ENCODE results near the gene AHCYL1.
A peak's percentile ranks its signal among the peaks of the same experiment; 100 is the strongest.
"Not testable (repeated sequence)": the region's sequence is repeated elsewhere in the genome, so short reads cannot be mapped to it uniquely, and the experiment has no call there.

The AHCYL1 gene

DNA sequence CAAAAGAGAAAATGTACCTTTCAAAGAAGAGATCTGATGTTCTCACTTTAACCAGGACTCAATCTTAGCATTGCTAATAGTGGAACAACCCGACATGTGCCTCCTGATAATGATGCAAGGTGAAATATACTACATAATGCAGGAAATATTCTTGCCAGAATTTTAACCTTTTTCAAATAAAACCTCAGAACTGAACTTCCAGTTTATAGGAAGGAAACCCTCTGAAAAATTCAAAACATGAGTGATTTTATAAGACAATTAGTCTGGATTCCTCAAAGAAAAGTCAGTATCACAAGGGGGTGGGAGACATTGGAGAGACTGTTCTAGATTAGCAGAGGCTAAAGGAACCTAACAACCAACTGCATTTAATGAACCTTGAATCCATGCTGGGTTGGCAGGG, 18.1 kb downstream of the AHCYL1 start:
- DNase-seq = no peak

DNA sequence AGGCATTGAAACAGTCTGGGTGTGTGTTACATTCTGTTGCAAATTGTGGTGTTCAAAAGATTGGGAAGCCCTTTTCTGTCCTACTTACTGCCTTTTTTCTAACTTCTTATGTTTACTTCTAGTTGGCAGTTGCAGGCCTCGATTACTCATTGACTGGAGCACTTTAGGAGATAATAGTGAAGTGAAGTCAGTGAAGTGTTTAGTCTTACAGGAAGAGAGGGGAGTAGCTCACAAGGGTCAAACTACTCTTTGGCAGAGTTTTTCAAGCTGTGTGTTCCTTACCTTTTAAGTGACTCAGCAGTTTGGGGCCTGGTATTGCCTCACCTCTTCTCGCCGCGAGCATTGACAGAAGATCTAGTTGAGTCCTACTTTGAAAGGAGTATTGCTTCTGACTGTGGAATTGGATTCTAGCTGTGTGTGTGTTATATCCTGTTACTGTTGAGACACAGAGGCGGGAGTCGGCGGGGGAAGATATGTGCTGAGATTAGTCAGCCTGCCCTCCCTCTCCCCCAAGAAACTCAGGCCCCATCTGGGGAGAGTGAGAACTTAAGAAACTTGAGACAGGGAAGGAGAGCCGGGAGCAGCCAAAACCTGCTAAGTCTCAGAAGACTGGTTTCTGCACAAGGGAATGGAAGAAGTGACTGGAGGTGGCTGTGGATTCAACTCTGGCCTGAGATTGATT, 19.3 kb downstream of the AHCYL1 start:
- DNase-seq = peak; percentile 70

DNA sequence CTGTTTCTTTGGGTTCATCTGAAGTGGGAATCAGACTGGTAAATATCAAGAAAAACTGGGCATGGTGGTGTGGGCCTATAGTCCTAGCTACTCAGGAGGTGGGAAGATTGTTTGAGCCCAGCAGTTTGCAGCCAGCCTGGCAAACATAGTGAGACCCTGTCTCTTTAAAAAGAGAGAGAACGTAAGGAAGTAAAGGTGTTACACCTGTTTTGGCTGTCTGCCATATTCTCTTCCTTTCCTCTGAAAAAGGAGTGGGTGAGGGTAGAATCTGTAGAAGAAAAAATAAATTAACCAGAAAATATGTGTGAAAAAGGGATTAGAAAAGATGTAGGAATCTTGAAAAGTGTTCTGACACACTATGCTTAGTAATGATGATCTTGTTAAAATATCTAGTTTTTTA, 20.0 kb downstream of the AHCYL1 start:
- DNase-seq = no peak

DNA sequence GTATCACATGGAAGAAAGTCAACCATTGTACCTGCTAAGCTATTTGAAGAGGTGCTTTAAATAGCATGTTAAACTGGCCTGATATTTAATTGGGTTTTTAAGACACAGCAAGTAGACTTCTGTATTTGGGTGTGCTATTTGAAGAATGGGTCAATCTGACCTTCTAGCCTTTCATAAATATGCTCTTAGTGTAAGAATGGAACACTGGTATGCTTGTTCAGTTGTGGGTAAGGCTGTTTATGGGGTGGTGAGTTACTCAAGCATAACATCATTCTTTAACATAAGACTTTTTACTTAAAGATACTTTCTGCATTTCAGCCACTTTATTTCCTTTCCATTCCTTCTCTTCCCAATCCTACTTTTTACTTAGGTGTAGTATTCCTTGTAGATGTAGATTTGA, 21.4 kb downstream of the AHCYL1 start:
- no peak for DNase-seq

DNA sequence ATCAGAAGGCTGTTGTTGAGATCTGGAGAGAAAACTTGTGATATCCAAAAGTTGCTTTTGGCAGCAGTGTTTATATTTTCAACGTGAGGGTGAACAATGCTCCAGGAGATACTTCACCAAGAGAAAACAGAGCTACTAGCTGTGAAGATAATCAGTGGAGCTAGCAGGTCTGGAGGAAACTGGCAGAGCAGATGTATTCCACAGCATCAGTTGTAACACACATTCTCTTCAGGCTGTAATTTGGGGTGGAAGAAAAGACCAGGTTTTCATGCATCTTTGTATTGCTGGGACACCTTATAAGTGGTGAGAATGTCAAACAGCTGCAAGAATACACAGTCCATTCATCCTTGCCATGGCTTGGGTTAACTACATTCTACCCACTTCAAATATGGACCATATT, 22.0 kb downstream of the AHCYL1 start:
- DNase-seq = no peak

DNA sequence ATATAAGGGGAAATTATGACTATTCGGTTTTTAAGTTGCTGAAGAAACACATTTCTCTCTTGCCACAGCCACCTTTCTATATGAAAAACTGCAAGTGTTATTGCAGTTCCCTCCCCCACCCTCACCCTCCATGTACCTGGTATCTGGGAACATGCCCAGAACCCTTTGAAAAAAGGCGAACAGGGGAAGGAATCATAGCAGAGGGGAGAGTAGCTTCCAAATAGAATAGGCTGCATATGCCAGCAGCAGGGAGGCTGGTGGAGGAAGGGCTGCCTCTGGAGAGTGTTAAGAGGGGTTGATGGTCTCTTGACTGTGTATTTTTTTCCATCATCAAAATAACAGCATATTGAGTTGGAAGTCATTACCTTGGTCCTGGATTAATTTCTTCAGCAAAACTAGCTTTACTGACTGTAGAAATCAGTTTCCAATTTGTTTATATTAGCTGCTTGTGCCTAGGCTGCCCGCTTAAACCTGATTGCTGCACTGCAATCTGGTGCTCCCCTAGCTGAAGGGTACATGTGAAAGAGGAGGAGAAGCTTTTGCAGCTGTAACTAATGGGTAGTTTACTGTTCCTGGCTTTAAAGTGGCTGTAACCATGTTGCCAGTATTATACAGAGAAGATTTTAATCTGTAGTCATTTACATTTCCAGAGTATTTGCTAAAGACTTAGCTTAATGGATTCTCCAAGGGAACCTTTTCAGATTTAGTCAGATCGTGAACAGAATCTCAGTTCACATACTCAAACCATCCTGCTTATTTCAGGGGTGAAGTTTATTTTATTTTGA, 22.7 kb downstream of the AHCYL1 start:
- no peak for DNase-seq

DNA sequence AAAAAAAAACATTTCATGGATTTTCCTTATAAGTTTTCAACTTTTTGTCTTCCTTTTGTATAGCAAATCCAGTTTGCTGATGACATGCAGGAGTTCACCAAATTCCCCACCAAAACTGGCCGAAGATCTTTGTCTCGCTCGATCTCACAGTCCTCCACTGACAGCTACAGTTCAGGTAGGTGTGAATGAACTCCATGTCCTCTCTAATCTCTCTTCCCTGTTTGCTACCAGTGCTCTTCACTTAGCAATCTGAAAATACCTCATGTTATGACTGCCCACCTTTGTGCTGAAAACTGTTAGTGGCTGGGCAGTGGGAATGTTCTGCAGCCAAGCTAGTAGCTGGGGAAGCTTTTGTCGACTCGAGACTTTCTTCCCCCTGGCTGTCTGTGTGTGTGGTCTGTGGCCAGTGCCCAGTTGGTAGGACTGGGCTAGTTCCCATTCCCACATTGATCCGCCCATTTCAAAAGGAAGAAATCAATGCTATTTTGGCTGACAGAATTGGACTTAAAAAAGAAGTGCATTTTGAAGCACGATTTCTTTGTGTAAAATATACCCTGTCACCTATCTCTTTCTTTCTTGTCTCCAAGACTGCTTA, 24.5 kb downstream of the AHCYL1 start:
- DNase-seq = no peak

DNA sequence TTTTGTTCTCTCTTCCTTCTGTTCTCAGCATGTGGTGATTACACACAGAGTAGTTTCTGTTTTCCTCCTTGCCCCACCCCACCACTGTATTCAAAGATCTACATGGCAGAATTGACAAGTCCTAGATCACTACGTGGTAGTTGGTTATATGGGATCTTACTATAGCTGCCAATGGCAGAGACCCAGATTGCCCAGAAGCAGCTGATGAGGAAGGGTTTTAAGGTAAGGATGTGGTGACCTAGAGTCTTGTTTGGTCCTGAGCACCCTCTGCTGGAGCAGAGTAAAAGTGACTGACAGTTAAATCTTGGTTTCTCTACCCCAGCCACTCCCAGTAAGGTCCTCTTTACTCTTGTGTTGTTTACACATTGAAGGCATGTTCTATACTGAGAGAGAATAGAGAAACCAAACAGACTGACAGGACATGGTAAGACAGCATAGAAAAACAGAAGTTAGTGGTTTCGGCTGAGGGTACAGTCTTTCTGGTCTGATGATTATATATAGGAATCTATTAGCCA, 27.0 kb downstream of the AHCYL1 start:
- peak; percentile 49 for DNase-seq

DNA sequence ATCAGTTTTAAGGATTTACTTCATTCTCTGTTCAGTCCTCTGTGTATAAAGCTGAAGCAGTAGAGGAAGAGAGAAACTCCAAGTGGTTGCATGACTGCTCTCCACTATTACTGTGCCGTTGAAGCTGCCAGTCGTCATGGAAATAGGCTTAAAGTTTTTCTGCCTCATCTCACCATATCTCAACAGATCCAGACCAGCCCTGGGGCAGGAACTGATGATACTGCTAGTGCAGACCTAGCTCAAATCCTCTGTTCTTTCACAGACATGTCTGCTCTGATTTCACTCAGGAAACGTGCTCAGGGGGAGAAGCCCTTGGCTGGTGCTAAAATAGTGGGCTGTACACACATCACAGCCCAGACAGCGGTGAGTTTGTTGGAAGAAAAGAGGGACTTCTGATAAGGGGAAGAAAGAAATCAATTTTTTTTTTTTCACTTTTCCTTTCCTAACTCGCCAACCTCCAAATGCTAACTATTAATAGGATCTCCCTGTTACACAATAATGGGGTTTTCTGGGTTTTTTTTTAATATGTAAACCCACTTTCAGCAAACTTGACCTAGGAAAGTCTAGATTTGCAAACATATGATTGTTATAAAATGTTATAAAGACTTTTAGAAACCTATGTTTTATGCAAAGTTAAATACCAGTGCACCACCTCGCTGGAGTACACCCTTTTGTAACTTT, 27.7 kb downstream of the AHCYL1 start:
- DNase-seq = no peak

DNA sequence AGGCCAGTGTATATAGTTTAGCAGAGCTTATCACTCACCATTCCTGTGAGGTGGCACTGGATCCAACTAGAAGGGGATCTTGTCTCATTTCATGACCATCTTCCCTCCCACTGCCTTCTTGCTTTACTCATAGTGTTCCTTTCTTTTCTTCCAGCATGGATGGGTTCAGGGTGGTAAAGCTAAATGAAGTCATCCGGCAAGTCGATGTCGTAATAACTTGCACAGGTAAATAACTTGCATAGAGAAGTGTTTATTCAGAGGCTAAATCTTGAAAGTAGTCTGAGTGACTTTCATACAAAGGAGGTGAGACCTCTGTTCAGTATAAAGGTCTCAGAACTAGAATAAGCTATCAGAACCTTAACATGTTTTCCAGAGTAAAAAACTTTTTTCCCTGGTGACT, 33.2 kb downstream of the AHCYL1 start:
- DNase-seq = no peak

DNA sequence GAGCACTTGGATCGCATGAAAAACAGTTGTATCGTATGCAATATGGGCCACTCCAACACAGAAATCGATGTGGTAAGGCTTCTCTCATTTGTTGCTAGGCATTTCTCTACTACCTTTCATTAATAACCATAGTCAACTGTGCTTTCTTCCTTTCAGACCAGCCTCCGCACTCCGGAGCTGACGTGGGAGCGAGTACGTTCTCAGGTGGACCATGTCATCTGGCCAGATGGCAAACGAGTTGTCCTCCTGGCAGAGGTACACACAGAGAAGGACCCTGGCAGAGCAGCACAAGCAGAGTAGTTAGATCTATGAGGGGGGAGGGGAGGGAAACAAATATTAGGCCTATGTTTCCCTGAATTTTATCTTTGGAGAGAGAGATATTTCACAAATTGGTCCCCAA, 33.8 kb downstream of the AHCYL1 start:
- no peak for DNase-seq

DNA sequence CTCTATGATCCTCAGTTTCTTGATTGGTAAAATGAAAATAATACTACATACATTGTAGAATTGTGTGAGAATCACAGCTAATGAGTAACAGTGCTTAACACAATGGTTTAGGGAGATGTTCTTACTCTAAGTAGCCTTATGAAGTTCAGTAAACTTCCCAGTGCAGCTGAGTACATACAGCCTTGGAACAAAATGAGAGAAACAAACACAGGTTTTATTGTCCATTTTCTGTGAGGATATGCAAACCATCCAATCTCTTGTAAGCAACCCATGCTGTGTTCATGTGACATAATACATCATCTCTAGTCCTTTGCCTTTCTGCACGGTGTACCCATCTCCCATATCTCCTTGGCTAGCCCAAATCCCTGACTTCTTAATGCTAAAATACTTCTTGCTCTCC, 35.2 kb downstream of the AHCYL1 start:
- no peak for DNase-seq

DNA sequence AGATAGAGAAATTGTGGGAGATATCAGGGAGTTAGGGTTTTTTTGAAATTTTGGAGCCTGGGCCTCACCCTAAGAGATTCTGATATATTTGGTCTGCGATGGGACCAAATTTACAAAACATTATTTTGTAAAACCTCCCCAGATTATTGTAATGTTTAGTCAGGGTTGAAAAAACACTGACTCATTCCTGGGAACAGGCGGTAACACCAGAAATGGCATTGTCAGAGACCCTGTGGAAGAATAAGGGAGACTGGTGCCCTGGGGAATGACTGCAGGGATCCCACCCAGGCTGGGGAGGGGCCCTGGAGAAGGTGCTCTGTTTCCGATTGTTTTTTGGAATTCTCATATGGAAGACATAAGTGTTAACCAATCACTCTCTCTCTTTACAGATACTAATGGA, 36.7 kb downstream of the AHCYL1 start:
- no peak for DNase-seq

DNA sequence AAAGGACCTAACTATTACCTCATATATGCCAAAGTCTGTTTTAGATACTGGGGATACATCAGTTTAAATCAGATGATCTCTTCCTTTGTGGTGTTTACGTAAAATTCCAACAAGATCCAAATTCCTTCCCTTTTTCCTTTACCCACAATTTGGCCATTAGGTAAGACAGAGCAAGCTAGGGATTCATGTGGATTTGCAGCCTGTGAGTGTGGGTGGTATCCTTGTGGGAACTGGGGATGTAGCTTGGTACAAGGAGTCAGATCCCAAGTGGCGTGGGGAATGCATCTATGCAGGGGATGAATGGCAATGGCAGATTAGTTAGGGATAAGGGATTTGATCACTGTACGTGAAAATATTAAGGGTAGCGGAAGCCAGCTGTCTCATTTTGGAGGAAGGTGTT, 40.0 kb downstream of the AHCYL1 start:
- no peak for DNase-seq

DNA sequence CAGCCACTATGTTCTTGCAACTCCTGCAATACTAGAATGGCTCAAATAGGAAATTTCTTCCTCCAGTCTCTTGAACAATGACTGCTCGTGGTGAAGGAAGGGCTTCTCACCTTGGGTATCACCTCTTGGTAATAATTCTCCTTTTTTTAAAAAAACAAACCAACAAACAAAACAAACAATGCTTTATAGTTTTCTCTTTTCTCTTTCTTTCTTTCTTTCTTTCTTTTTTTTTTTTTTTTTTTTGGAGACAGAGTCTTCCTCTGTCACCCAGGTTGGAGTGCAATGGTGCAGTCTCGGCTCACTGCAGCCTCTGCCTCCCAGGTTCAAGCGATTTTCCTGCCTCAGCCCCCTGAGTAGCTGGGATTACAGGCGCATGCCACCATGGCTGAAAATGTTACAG, 46.1 kb downstream of the AHCYL1 start:
- DNase-seq = not testable (repeated sequence)

DNA sequence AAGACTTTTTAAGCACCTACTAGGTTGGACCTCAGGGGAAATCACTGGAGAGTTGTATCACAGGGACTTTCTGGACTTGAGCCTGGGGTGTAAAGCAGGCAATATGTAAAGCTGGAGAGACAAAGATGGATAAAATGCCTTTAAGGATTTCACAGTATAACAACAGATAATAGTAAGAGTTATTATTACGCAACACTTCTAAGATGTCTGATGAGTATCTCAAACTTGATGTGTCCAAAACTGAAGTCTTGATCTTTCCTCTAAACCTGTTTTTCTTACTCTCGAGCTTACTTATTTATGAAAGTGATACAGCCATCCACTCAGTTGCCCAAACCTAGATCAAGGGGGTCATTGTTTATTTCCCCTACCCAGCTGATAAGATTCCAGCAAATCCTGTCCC, 47.8 kb downstream of the AHCYL1 start:
- DNase-seq = no peak

DNA sequence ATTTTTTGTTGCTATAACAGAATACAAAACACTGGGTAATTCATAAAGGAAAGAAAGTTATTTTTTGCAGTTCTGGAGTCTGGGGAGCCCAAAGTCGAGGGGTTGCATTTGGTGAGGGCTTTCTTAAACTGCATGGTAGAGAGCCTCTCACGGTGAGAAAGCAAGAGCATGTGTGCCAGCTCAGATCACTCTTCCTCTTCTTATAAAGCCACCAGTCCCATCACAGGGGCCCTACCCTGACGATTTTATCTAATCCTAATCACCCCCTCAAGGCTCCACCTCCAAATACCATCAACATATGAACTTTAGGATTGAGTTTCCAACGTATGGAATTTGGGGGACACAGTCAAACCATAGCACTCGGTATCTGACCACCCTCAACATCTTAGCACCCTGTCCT, 48.9 kb downstream of the AHCYL1 start:
- no peak for DNase-seq

DNA sequence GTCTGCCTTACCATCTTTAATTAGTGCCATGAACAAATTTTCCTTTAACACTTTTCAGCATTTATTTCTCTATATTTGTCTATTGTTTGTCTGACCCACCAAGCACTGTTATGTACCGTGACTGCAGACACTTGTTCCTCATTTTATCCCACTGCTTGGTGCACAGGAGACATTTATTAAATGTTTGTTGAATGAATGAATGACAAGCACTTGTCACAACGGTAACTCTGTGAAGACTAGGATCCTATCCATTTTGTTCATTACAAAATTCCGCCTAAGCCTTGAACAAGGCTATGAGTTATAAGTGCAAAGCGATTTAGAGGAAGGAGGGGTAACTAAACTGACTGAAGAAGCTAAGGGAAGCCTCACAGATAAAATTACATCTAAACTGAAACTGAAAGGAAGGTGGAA, 49.5 kb downstream of the AHCYL1 start:
- DNase-seq = no peak

DNA sequence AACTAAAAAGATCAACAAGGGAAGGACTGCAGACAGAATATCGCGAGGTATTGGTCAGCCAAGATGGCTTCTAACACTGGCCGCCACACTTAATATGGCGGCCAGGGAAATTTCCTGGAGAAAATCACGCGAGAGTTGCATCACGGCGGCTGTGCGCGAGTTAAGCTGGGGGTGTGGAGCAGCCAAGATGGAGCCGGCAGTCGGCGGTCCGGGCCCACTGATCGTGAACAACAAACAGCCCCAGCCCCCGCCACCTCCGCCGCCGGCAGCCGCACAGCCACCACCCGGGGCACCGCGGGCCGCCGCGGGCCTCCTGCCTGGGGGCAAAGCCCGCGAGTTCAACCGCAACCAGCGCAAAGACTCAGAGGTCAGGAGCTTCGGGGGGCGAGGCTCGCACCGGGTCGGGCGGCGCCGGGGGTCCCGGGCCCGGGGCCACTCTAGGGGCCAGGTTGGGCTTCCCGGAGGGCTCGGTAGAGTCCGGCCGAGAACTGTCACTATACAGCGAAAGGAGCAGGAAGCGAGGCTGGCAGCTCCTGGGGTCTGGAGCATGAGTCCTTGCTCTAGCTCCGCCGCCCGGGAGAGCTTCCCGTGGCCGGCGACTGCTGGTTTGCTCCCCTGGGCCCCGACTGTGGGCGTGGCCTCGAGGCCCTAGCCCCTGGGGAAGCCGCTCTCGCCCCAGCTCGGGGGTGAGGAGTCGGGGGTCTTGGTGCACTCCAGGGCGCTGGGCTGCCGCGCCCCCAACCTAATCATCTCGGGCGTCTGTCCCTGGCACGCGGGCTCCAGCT, 50.1 kb downstream of the AHCYL1 start, which contains the start of gene STRIP1:
Gene STRIP1, plus strand, starts transcription at position 174 of the 785 bp plus-strand sequence. Its CDS starts 14 bp downstream, at position 188.
- peak; percentile 96 for DNase-seq

DNA sequence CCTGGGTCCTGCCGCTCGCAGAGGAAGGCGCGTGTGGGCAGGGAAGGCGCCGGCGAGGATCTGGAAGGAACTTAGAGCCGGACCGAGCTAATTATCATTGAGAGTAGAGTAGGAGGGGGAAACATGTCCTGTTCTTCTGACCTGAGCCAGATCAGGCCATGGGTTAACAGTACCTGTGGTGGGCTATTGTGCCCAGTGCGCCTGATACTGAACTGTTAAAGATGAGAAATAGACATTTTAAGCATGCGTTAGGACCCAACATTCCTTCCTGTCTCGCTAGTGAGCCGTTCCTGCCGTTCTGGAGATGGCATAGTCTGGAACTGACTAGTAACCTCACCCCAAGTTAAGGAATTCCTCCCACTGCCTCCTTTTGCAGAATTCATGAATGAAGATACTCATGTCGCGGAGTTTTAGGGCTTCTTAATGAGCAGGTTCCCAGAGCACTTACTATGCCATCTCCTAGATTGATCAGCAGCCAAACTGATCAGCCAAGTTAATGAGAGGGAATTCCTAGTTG, 50.7 kb downstream of the AHCYL1 start:
- DNase-seq = no peak

DNA sequence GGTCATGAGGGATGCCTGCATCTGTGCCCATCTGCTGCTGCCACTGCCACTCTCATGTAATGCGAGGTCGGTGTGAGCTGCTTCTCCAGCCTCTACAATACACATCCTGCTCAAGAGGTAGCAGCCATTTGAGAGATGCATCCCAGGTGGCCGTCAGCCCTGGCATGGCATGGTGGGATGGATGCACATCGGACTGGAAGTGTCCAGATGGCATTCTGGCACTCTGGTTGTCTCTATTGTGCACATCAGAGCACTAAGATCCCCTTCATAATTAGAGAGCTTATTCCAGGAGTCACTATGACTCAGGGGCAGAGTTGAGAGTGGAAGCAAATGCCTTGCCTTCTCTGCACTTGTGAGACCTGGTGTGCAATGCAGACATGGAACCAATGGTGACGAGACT, 53.7 kb downstream of the AHCYL1 start:
- no peak for DNase-seq

DNA sequence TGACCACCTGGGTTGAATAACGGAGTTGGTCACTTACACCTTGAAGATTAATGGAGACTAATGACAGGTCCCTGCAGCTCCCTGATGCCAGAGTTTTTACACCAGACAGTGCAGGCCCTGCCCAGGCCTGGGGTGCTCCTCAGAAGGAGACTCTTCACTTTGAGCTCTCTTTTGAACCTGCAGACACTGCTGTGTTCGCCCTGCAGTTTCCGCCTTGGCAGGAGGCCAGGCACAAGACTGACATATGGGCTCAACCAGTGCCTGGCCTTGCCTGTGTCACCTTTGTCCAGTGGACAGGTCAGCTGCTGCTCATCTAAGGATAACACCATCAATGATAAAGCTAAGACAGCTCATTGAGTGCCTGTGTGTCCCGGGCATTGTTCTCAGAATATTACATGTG, 55.1 kb downstream of the AHCYL1 start:
- DNase-seq = no peak
